HEK293 (cell line): ENCODE results near the gene GMPPB.

Source experiments
- CTCF ChIA-PET: fragments of 350-600 bp; formaldehyde crosslinking; extraction: SDS; loops from one replicate; lab custom pipeline; 2021; ENCODE audit warnings: antibody characterized with exemption; lab: Yijun Ruan, JAX
- POLR2A ChIA-PET: fragments of 300-600 bp; formaldehyde crosslinking; extraction: SDS; loops from one replicate; lab custom pipeline; 2020; ENCODE audit warnings: antibody characterized with exemption, inconsistent platforms; lab: Yijun Ruan, JAX
- H3K27ac ChIP-seq: fragments of 200-500 bp; sonication (Bioruptor generic); 2 replicates; pipeline ENCODE4 v1.5.1; 2014; ENCODE audit warnings: low read depth, low read length, control low read depth, inconsistent platforms; ENCODE audit errors: extremely low read depth
- H3K36me3 ChIP-seq, 2 experiments: fragments of 200-500 bp in 1 of 2; sonication (Bioruptor generic) in 1 of 2; 1 replicate in 1 of 2; 2 replicates in 1 of 2; pipeline ENCODE4 v1.5.1; 2014 to 2017; ENCODE audit warnings: inconsistent platforms in 2 of 2, low read length in 2 of 2; ENCODE audit not compliant: control insufficient read depth in 2 of 2, insufficient read depth in 1 of 2
- H3K4me1 ChIP-seq: fragments of 200-500 bp; sonication (Bioruptor generic); 2 replicates; pipeline ENCODE4 v1.5.1; 2014; ENCODE audit warnings: mild to moderate bottlenecking, low read length, inconsistent platforms; ENCODE audit not compliant: control insufficient read depth, insufficient read depth
- H3K4me3 ChIP-seq: 2 replicates; pipeline ENCODE4 v1.5.1; 2011; ENCODE audit warnings: low read depth, mild to moderate bottlenecking, control low read depth, low read length, moderate library complexity
- H3K9me3 ChIP-seq: fragments of 200-500 bp; sonication (Bioruptor generic); 2 replicates; pipeline ENCODE4 v1.5.1; 2014; ENCODE audit warnings: low read depth, low read length, inconsistent platforms; ENCODE audit not compliant: control insufficient read depth, insufficient read depth
- EGR2 ChIP-seq: fragments of 450-650 bp; formaldehyde crosslinking; IDR thresholded peaks from 2 replicates; pipeline ENCODE4 v1.5.1; 2016; ENCODE audit warnings: low read depth, missing biosample characterization, missing genetic modification characterization
- GLI4 ChIP-seq: fragments of 450-650 bp; formaldehyde crosslinking; IDR thresholded peaks from 2 replicates; pipeline ENCODE4 v1.5.1; 2016; ENCODE audit warnings: missing biosample characterization, missing genetic modification characterization
- GLIS2 ChIP-seq: fragments of 450-650 bp; formaldehyde crosslinking; IDR thresholded peaks from 2 replicates; pipeline ENCODE4 v1.5.1; 2016; ENCODE audit warnings: missing biosample characterization, missing genetic modification characterization
- KLF7 ChIP-seq: fragments of 450-650 bp; formaldehyde crosslinking; IDR thresholded peaks from 2 replicates; pipeline ENCODE4 v1.5.1; 2016; ENCODE audit warnings: missing biosample characterization, missing genetic modification characterization, borderline replicate concordance
- KLF8 ChIP-seq: fragments of 450-650 bp; formaldehyde crosslinking; IDR thresholded peaks from 2 replicates; pipeline ENCODE4 v1.5.1; 2016; ENCODE audit warnings: missing biosample characterization, missing genetic modification characterization
- MZF1 ChIP-seq: fragments of 450-650 bp; formaldehyde crosslinking; IDR thresholded peaks from 2 replicates; pipeline ENCODE4 v1.5.1; 2017; ENCODE audit warnings: missing biosample characterization, missing genetic modification characterization, borderline replicate concordance
- ZFHX2 ChIP-seq: fragments of 450-650 bp; formaldehyde crosslinking; conservative IDR thresholded peaks from 2 replicates; pipeline ENCODE4 v1.5.1; 2016; ENCODE audit warnings: missing biosample characterization, missing genetic modification characterization
- ZNF133 ChIP-seq: fragments of 450-650 bp; formaldehyde crosslinking; IDR thresholded peaks from 2 replicates; pipeline ENCODE4 v1.5.1; 2016; ENCODE audit warnings: missing biosample characterization, missing genetic modification characterization
- ZNF155 ChIP-seq: fragments of 450-650 bp; formaldehyde crosslinking; IDR thresholded peaks from 2 replicates; pipeline ENCODE4 v1.5.1; 2016; ENCODE audit warnings: missing biosample characterization, missing genetic modification characterization
- ZNF23 ChIP-seq: fragments of 450-650 bp; formaldehyde crosslinking; IDR thresholded peaks from 2 replicates; pipeline ENCODE4 v1.5.1; 2016; ENCODE audit warnings: missing biosample characterization, missing genetic modification characterization, borderline replicate concordance
- ZNF292 ChIP-seq: fragments of 450-650 bp; formaldehyde crosslinking; IDR thresholded peaks from 2 replicates; pipeline ENCODE4 v1.5.1; 2016; ENCODE audit warnings: low read depth, missing biosample characterization, missing genetic modification characterization, borderline replicate concordance
- ZNF707 ChIP-seq: fragments of 450-650 bp; formaldehyde crosslinking; IDR thresholded peaks from 2 replicates; pipeline ENCODE4 v1.5.1; 2016; ENCODE audit warnings: missing biosample characterization, missing genetic modification characterization
- ZNF830 ChIP-seq: fragments of 450-650 bp; IDR thresholded peaks from 2 replicates; pipeline ENCODE4 v1.5.0; 2018; ENCODE audit warnings: missing biosample characterization, missing genetic modification characterization, low read depth, mild to moderate bottlenecking, moderate library complexity
- TF ChIP-seq, protein P1 (sequence below): fragments of 450-650 bp; formaldehyde crosslinking; IDR thresholded peaks from 2 replicates; pipeline ENCODE4 v1.5.1; 2016; ENCODE audit warnings: missing biosample characterization, missing genetic modification characterization, low read depth
- TF ChIP-seq, protein P2 (sequence below): fragments of 450-650 bp; formaldehyde crosslinking; IDR thresholded peaks from 2 replicates; pipeline ENCODE4 v1.5.1; 2016; ENCODE audit warnings: missing biosample characterization, missing genetic modification characterization

Gene GMPPB

GRCh38 chr3:49717959-49718857, 5.5 kb downstream of the GMPPB start:
- no peak overlapping the region for H3K27ac ChIP-seq
- H3K36me3 ChIP-seq = peaks cover 0 to 86% of the 10 kb centered on the region in 2 experiments; a peak in 1 of 3 replicates
- CTCF ChIA-PET = interaction anchor here (0.5 kb wide), 1 partner anchor 40 kb away, joined by 3 read pairs; no protein-coding TSS in a partner anchor
- H3K4me1 ChIP-seq = no peaks in the 10 kb centered on the region
- no peak for TF ChIP-seq ZNF707 (tag by site-specific recombination)
- no peak for TF ChIP-seq ZNF23 (tag by site-specific recombination)
- TF ChIP-seq, protein P1, sequence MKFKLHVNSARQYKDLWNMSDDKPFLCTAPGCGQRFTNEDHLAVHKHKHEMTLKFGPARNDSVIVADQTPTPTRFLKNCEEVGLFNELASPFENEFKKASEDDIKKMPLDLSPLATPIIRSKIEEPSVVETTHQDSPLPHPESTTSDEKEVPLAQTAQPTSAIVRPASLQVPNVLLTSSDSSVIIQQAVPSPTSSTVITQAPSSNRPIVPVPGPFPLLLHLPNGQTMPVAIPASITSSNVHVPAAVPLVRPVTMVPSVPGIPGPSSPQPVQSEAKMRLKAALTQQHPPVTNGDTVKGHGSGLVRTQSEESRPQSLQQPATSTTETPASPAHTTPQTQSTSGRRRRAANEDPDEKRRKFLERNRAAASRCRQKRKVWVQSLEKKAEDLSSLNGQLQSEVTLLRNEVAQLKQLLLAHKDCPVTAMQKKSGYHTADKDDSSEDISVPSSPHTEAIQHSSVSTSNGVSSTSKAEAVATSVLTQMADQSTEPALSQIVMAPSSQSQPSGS (tag by site-specific recombination) = no peak
- H3K4me3 ChIP-seq = no peak overlapping the region
- H3K9me3 ChIP-seq = no peaks in the 10 kb centered on the region
- POLR2A ChIA-PET = interaction anchor here (0.6 kb wide), 1 partner anchor 547 kb away, joined by 6 read pairs; no protein-coding TSS in a partner anchor

DNA sequence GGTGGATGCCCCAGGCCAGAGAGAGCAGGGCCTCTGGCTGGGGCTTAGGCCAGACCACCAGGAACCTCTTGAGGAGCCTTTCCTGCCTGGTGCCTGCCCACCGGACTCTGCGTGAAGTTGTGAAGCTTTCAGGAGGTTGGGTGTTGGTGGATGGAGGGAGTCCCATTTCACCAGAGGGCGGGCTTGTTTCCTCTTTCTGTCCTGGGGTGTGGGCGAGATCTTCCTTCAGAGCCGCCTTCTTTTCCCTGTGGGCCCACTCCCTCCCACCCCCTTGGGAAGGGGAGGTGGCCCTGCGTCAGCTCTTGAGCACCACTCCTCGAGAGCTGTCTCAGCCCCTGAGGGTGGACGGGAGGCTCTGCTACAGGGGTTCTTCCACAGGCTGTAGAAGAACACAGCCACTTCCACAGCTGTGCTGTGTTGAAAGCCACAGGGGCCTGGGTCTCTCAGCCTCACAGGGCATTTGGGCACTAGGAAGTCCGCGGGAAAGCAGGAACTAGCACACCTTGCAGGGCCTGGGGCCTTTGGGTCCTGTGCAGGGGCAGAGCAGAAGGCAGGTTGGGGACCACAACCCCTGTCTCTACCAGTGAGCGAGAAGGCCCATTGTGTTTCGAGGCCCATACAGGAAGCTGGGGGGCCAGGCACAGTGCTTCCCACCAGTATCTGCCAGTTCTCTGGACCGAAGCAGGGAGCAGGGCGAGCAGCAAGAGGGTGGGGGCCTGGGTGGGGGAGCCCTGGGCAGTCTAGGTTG, 6.4 kb downstream of the GMPPB start:
- Histone ChIP-seq H3K4me3 (no peak overlapping the region), H3K27ac (no peak overlapping the region), H3K36me3 (peaks cover 0 to 86% of the 10 kb centered on the region in 2 experiments; a peak in 1 of 3 replicates), H3K4me1 (no peaks in the 10 kb centered on the region), H3K9me3 (no peaks in the 10 kb centered on the region)
- ChIA-PET POLR2A (interaction anchor here (0.6 kb wide), 1 partner anchor 547 kb away, joined by 6 read pairs; no protein-coding TSS in a partner anchor), CTCF (interaction anchor here (0.6 kb wide), 1 partner anchor 101 kb away, joined by 3 read pairs; no protein-coding TSS in a partner anchor)
- TF ChIP-seq MZF1 (tag by site-specific recombination) = no peak
- peak; percentile 63 for TF ChIP-seq ZFHX2
- TF ChIP-seq ZNF830 = no peak
- TF ChIP-seq ZNF133 = no peak
- peak; percentile 71; the same call in 1 of the 2 replicates for TF ChIP-seq EGR2 (tag by site-specific recombination)
- no peak for TF ChIP-seq KLF8
- no peak for TF ChIP-seq ZNF155 (tag by site-specific recombination)
- TF ChIP-seq ZNF707 (tag by site-specific recombination) = no peak
- TF ChIP-seq, protein P2, sequence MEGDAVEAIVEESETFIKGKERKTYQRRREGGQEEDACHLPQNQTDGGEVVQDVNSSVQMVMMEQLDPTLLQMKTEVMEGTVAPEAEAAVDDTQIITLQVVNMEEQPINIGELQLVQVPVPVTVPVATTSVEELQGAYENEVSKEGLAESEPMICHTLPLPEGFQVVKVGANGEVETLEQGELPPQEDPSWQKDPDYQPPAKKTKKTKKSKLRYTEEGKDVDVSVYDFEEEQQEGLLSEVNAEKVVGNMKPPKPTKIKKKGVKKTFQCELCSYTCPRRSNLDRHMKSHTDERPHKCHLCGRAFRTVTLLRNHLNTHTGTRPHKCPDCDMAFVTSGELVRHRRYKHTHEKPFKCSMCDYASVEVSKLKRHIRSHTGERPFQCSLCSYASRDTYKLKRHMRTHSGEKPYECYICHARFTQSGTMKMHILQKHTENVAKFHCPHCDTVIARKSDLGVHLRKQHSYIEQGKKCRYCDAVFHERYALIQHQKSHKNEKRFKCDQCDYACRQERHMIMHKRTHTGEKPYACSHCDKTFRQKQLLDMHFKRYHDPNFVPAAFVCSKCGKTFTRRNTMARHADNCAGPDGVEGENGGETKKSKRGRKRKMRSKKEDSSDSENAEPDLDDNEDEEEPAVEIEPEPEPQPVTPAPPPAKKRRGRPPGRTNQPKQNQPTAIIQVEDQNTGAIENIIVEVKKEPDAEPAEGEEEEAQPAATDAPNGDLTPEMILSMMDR (tag by site-specific recombination) = no peak
- no peak for TF ChIP-seq ZNF292 (tag by site-specific recombination)
- no peak for TF ChIP-seq KLF7 (tag by site-specific recombination)

DNA sequence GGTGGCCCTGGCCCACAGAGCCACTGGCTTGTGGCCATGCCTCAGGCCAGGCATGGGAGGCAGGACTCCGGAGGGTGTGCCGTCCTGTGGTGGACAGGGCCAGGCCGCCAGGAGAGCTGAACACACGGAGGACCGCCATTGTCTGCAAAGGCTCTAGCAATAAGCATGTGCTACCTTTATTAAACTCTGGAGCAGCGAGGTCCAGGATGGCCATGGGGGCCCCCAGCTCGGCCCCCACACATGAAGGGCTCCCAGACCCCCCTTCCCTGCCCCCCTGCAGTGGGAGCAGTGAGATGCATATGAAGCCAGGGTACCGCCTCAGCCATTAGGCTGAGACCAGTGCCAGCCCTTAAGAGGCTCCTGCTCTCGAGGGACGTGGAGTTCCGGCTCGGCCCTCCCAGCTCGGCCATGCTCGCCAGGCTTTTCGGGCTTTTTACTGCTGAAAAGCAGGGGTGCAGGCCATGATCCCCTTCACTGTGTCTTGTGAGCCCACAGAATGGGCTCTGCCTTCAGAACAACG, 7.0 kb downstream of the GMPPB start:
- no peaks in the 10 kb centered on the region for H3K4me1 ChIP-seq
- no peak overlapping the region for H3K27ac ChIP-seq
- H3K36me3 ChIP-seq = peaks cover 0 to 82% of the 10 kb centered on the region in 2 experiments; a peak in 1 of 3 replicates
- ChIA-PET POLR2A (no interaction called here), CTCF (no interaction called here)
- TF ChIP-seq GLIS2 (tag by site-specific recombination) = peak; percentile 25; the same call in 1 of the 2 replicates
- no peak for TF ChIP-seq GLI4 (tag by site-specific recombination)
- no peak overlapping the region for H3K4me3 ChIP-seq
- no peaks in the 10 kb centered on the region for H3K9me3 ChIP-seq
